GM19372 (cell line): ENCODE results near the gene PHACTR4.
A peak's percentile ranks its signal among the peaks of the same experiment; 100 is the strongest.
"Not testable (repeated sequence)": the region's sequence is repeated elsewhere in the genome, so short reads cannot be mapped to it uniquely, and the experiment has no call there.

Source experiments
- ATAC-seq: cut with Tn5 transposase; IDR thresholded peaks from one replicate; pipeline ENCODE4 v1.9.1; 2021; ENCODE audit warnings: mild to moderate bottlenecking, low read depth, moderate library complexity; ENCODE audit not compliant: unreplicated experiment

Gene PHACTR4

DNA sequence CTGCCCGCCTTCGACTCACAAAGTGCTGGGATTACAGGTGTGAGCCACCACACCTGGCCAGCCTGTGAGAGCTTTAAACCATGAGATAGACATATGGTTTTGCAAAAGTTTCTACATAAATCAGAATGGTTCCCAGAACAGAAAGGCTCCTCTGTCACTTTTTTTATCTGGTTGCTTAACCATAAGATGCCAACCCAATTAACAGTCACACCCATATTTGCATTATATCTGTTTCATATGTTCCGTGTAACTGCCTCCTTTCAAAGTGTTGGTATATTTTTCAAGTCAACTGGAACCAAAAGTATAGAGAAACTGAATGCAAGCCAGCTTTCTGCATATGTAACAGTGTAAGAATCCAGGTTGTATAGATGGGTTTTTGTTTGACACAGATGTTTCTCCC, 112.6 kb downstream of the PHACTR4 start:
- no peak for ATAC-seq

DNA sequence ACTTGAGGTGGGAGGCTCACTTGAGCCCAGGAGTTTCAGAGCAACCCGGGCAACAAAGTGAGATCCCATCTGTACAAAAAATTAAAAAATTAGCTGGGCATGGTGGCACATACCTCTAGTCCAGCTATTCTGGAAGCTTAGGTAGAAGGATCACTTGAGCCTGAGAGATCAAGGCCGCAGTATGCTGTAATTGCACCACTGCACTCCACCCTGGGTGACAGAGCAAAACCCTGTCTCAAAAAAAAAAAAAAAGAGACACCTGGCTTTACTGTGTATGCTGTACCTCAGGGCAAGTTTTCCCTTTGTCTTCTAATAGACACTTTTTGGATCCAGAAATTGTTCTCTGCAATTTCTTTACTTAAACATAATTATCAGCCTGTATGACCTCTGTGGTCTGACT, 113.2 kb downstream of the PHACTR4 start:
- no peak for ATAC-seq

DNA sequence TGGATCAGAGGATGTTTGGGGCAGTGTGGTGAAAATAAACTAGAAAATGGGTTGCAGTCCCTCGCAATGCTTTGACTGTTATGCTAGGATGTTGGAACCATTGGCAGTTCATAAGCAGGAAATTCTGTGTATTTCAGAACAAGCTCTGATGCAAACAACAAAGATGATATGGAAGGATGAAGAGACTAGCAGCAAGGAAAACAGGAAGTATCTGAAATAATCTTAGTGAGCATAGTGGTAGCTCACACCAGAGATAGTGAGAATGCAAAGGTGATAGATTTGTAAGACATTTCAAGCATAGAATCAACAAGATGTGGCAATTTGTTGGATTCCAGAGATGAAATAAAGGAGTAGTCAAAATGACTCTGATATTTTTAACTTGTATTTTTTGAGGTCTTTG, 125.2 kb downstream of the PHACTR4 start:
- ATAC-seq = no peak

DNA sequence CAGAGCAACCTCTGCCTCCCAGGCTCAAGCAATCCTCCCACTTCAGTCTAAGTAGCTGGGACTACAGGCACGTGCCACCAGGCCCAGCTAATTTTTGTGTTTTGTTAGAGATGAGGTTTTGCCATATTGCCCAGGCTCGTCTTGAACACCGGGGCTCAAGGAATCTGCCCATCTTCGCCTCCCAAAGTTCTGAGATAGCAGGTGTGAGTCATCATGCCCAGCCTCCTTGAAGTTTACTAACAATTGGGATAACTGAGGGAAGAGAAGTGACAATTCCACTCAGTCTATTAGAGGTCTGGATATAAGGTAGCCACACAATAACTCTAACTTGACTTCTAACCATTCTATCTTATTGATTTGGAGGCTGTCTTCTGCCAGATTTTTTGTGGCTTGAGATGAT, 130.0 kb downstream of the PHACTR4 start:
- ATAC-seq = no peak

DNA sequence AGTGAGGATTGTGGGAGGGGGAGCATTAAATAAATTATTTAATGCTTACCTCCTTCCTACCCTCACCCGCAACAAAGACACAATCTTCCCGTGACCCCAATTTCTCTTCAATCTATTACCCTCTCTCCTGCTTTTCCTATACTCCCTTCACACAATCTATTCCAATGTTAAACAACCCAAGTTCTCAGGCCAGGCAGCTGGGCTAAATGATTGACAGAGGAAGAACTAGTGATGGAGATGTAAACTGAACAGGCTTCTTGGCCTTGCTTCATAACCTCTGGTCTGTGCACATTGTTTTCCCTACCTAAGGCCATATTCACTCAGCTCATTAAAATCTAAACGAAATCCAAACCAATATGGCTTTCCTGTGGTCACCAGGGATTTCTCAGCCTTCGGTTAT, 132.4 kb downstream of the PHACTR4 start:
- no peak for ATAC-seq

DNA sequence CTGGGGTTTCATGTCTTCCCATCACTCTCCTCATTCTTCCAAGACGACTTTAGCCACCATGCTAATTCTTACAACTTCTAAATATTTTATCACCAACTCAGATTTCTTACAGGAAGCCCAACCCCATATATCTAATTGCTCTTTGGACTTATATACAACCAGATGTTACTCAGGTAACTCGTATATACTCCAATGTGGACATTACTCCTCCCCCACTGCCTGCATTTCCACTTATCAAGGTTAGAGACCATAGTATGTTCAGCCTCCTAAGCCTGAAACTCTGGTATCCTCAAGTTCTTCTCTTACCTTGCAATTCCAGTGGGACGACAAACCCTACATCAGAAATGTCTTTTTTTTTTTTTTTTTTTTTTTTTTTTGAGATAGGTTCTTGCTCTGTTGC, 133.6 kb downstream of the PHACTR4 start:
- no peak for ATAC-seq

DNA sequence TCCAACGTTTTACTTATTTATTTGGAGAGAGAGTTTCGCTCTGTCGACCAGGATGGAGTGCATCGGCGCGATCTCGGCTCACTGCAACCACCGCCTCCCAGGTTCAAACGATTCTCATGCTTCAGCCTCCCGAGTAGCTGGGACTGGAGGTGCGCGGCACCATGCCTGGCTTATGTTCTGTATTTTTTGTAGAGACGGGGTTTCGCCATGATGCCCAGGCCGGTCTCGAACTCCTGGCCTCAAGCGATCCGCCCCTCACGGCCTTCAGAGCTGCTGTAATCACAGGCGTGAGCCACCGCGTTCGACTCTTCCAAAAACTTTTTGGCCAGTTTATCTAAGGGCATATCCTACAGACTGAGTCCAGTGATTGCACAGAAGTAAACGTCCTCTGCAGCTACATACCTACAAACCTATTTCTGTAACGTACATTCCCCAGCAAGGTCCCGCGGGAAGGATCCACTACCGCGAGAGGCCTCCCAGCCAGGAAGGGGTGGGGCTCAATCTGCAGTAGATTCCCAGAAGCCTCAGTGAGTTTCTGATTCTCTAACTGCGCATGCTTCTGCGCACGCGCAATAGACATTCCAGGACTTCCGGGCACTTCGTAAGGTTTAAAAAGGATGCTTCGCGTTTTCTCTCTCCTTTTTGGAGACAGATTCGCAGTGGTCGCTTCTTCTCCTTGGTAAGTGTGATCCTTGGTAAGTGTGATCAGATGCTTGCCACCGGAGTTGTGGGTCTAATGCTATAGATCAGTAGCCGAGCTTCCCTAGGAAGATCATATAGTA, 136.1 kb downstream of the PHACTR4 start, which contains the start of gene RCC1:
RCC1 (plus strand) TSS at position 638 of the 782 bp plus-strand sequence. CDS start 23,824 bp downstream, outside the sequence.
- peak; percentile 75 for ATAC-seq

DNA sequence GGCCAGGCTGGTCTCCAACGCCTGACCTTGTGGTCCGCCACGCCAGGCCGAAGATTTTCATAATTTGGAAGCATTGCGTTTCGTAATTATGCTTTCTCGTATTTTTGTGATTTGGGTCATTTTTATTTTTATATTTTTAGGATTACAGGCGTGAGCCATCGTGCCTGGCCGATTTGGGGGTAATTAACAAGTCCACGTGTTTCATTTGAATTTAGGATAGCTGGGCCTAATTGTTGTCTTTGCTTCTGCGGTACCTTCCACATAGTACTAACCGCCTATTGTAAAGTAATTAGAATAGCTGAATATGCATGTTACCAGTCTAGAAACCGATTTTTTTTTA, 137.3 kb downstream of the PHACTR4 start:
- ATAC-seq = no peak

DNA sequence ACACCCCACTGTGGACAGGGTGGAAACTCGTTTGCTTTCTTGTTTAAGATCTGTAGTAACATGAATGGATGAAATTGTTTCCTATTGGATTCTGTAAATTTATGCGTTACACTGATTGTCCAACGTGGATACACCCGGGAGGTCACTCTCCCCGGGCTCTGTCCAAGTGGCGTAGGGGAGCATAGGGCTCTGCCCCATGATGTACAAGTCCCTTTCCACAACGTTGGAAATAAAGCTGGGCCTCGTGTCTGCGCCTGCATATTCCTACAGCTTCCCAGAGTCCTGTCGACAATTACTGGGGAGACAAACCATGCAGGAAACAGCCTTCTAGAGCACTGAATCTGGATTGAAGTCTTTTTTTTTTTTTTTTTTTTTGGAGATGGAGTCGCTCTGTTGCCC, 137.7 kb downstream of the PHACTR4 start:
- ATAC-seq = no peak

DNA sequence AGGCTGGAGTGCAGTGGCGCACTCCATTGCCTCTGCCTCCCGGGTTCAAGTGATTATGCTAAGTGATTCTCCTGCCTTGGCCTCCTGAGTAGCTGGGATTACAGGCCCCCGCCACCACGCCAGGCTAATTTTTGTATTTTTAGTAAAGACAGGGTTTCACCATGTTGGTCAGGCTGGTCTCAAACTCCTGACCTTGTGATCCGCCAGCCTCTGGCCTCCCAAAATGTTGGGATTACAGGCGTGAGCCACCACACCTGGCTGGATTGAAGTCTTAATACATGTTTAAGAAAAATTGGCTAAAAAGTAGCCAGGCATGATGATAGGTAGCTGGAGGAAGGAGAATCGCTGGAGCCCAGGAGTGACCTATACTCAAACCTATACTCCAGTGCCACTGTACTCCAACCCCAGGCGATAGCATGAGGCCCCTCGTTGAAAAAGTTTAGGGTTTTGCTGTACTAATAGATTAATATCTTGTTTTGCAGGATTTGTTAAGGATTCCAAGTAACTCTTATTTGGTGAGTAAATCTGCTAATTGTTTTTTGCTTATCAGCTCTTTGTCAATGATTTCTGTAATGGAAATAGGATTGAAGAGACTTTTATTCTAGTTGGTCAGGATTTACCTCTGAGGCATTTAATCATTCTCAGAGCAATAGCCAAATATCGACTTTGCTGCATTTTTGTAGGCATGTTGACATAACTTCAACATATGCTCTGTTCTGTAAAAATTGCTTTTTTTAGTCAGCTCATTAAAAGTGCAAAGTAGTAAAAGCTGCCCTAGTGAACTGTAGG, 138.3 kb downstream of the PHACTR4 start:
- ATAC-seq = no peak

DNA sequence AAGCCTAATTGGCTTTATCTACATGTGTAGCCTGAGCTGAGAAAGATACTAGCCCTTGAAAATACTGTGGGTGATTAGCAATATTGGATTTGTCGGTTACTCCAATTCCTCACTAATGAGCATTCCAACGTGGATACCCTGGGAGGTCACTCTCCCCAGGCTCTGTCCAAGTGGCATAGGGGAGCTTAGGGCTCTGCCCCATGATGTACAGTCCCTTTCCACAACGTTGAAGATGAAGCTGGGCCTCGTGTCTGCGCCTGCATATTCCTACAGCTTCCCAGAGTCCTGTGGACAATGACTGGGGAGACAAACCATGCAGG, 138.9 kb downstream of the PHACTR4 start:
- no peak for ATAC-seq

DNA sequence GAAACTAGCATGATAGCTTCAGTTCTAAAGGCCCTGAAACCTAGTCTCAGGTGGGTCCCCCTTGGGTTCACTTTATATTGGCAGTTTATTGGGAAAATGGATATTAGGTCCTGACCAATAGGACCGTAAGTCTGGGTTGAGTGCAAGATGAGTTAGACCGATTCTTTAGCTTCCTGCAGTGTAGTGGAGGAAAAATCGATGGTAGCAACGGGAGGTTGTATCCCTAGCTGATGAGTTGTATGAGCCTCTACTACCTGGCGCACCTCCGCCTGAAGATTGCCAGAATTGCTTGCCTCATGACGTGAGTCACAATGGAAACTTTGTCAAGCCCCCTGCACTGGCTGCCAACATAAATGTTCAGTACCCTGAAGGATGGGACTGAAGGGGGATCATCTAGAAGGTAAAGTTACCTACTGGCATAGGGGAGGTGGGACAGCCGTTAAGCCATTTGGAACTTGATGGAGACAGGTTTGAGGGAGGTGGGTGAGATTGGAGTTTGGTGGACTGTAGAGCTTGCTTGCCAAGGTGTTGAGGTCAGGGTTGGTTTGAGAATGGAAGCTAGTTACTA, 140.2 kb downstream of the PHACTR4 start:
- no peak for ATAC-seq

DNA sequence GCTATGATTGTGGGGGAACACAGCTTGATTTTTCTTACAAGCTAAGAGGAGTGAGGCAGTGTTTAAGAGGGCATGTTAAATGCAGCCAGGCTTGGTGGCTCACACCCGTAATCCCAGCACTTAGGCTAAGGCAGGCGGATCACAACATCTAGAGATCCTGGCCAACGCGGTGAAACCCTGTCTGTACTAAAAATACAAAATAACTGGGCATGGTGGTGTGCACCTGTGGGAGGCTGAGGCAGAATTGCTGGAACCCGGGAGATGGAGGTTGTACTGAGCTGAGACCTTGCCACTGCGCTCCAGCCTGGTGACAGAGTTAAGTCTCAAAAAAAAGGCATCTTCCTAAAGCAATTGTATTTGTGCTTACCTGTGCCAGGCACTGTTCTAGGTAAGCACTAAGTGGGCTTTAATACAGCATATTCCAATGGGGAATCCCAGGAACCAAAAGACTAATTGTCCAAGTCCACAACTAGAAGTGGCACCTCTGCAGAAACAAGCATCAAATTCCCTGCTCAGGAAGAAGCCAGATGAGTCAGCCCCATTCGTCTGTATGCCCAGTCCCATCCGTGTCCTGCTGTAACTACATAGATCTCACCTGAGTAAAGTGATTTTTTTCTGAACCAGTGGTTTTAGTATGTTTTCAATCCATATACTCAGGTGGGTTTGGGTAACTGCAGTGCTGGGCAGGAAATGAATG, 140.9 kb downstream of the PHACTR4 start:
- ATAC-seq = no peak

DNA sequence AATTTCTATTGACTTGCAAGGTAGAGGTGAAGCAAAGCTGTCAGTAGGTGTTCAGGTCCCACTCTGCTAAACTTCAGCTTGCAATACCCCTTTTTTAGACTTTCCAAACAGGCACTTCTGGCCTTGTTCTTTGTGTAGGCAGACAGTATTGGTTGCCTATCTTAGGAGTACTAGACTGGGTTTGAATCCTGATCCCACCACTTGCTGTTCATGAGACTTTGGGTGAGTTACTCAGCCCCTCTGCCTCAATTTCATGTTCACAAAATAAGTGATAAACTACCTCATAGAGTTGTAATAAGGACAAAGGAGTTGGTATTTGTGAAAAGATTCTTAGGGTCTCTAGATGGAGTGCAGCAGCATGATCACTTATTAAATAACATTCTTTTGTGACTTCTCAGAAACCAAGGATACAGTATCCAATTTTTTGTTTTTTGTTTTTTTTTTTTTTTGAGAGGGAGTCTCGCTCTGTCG, 141.5 kb downstream of the PHACTR4 start:
- no peak for ATAC-seq

DNA sequence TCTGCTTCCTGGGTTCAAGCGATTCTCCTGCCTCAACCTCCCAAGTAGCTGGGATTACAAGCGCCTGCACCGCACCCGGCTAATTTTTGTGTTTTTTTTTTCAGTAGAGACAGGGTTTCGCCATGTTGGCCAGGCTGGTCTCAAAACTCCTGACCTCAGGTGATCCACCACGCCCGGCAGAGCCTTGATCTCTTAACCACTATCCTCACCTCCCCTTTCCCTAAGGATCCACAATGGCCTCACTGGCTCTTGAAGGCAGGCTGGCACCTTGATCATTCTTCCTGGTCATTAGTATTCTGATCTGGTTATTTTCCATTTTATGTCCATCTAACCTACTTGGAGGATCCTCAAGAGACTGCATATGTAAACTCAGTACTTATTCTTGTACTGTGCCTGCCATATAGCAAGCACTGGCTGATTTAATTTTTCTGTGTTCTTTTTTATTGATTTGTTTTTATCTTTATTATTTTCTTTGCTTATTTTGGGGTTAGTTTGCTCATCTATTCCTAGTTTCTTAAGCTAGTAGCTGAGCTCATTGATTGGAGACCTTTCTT, 142.6 kb downstream of the PHACTR4 start:
- ATAC-seq = no peak

DNA sequence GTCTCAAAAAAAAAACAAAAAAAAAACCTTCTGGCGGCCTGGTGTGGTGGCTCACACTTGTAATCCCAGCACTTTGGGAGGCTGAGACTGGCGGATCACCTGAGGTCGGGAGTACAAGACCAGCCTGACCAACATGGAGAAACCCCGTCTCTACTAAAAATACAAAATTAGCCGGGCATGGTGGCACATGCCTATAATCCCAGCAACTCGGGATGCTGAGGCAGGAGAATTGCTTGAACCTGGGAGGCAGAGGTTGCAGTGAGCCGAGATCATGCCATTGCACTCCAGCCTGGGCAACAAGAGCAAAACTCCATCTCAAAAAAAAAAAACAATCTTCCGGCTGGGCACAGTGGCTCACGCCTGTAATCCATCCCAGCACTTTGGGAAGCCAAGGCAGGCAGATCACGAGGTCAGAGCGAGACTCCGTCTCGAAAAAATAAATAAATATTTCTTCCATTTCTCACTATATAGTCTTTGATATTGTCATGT, 144.9 kb downstream of the PHACTR4 start:
- ATAC-seq = not testable (repeated sequence)

DNA sequence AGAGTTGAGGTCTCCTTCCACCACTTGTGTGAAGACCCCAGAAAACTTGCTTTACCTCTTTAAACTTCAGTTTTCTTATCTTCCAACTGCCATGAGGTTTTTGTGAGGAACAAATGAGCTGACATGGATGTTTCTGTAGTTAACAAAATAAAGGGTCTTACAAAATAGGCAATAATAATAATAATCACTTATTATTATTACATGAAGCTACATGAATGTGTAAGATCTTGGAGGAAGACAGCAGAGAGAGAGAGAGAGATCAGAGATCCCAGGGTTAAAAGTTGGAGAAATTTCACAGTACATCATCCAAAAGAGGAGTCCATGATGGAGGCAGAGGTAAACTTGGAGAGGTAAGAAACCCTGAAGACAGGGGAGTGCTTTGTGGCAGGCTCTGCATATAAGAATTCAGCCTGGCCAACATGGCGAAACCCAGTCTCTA, 147.0 kb downstream of the PHACTR4 start:
- ATAC-seq = no peak

DNA sequence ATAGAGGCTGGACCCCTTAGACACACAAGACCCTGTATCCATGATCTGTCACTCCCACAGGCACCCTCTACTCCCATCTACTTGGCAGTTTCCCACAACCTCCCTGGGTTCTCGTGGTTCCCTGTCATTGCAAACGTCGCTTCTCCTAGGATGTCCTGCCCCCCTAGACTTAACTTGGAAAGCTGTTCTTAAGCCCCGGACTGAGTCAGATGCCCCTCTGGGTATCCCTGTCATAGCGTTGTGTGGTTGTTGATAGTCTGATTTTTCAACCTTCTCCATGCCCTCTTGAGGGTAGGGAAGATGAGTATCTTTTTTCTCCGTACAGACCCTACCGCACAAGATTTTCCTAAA, 148.1 kb downstream of the PHACTR4 start:
- no peak for ATAC-seq

DNA sequence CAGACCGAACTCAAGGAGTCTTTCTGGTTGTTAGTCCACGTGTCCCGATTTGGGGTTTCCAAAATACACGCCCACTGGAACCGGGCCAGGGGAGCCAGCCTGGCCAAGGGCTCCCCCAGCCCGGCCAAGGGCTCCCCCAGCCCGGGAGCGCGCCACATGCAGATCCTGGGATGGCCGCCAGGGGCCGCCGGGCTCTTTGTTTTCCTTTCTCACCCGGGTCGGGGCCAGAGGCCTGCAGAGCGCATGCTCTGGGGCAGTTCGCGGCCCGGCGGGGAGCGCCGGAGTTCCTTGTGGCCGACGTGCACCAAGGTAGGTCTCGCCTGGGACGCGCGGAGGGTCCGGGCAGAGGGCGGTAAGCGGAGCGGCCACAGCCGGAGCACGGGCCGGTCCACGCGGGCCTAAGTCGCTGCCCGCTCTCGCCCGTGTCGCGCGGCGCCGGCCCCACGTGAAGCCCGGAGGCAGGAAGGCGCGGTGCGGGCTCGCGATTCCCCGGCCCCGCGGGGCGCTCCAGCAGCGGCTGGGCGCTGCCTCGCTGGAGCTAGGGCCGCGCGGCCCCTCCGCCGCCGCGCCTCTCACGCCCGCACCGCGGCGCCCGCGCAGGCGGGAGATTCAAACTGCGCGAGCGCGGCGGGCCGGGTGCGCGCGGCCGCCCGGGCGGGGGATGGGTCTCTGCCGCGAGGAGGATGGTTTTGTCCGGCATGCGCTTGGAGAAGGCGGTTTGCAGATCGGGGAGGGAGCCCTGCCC, 148.6 kb downstream of the PHACTR4 start:
- ATAC-seq = peak; percentile 76
